Measurements from ENCODE around the gene PPP1R15B. TPM values are rescaled to one million over a fixed set of nuclear protein-coding genes. Genes with fewer than 3 reads are reported as not detected.

The PPP1R15B gene
- total RNA-seq = 206 TPM

GRCh38 chr1:204411451-204412204 lies at the start of gene PPP1R15B:
Gene PPP1R15B, minus strand, starts transcription at chr1:204411817. Its CDS starts 406 bp downstream, at chr1:204411411.
- H3K4me3 ChIP-seq (ENCODE audit: low read length) = peak within 1 kb of the TSS; percentile 100
- H3K4me1 ChIP-seq (ENCODE audit: insufficient read depth, low read length) = peaks cover 39% of the 10 kb centered on the region
- H3K27me3 ChIP-seq (ENCODE audit: insufficient read depth, low read length) = no peaks in the 10 kb centered on the region
- no peaks in the 10 kb centered on the region for H3K9me3 ChIP-seq (ENCODE audit: low read depth, low read length)

GRCh38 chr1:204460346-204460745 lies 48.7 kb upstream of the PPP1R15B start:
- Histone ChIP-seq H3K4me3 (ENCODE audit: low read length) (no peak overlapping the region), H3K4me1 (ENCODE audit: insufficient read depth, low read length) (peaks cover 58% of the 10 kb centered on the region), H3K9me3 (ENCODE audit: low read depth, low read length) (no peaks in the 10 kb centered on the region), H3K27me3 (ENCODE audit: insufficient read depth, low read length) (no peaks in the 10 kb centered on the region)

- Histone ChIP-seq H3K4me1 (ENCODE audit: insufficient read depth, low read length) (peaks cover 51% of the 10 kb centered on the region), H3K4me3 (ENCODE audit: low read length) (no peak overlapping the region), H3K9me3 (ENCODE audit: low read depth, low read length) (no peaks in the 10 kb centered on the region), H3K27me3 (ENCODE audit: insufficient read depth, low read length) (no peaks in the 10 kb centered on the region)
These were observed 48.1 kb upstream of the PPP1R15B start for GRCh38 chr1:204459706-204460105.

GRCh38 chr1:204457666-204458065 lies 46.0 kb upstream of the PPP1R15B start:
- Histone ChIP-seq H3K4me1 (ENCODE audit: insufficient read depth, low read length) (peaks cover 47% of the 10 kb centered on the region), H3K4me3 (ENCODE audit: low read length) (no peak overlapping the region), H3K9me3 (ENCODE audit: low read depth, low read length) (no peaks in the 10 kb centered on the region), H3K27me3 (ENCODE audit: insufficient read depth, low read length) (no peaks in the 10 kb centered on the region)

GRCh38 chr1:204456826-204457442 lies 45.3 kb upstream of the PPP1R15B start:
- Histone ChIP-seq H3K27me3 (ENCODE audit: insufficient read depth, low read length) (no peaks in the 10 kb centered on the region), H3K9me3 (ENCODE audit: low read depth, low read length) (no peaks in the 10 kb centered on the region), H3K4me1 (ENCODE audit: insufficient read depth, low read length) (peaks cover 47% of the 10 kb centered on the region)

GRCh38 chr1:204455831-204456145 lies 44.2 kb upstream of the PPP1R15B start:
- Histone ChIP-seq H3K4me3 (ENCODE audit: low read length) (no peak overlapping the region), H3K9me3 (ENCODE audit: low read depth, low read length) (no peaks in the 10 kb centered on the region), H3K27me3 (ENCODE audit: insufficient read depth, low read length) (no peaks in the 10 kb centered on the region), H3K4me1 (ENCODE audit: insufficient read depth, low read length) (peaks cover 47% of the 10 kb centered on the region)

More at GRCh38 chr1:204456826-204457442, 45.3 kb upstream of the PPP1R15B start:
- H3K4me3 ChIP-seq (ENCODE audit: low read length) = no peak overlapping the region

GRCh38 chr1:204455063-204455830 lies 43.6 kb upstream of the PPP1R15B start:
- H3K4me1 ChIP-seq (ENCODE audit: insufficient read depth, low read length) = peaks cover 47% of the 10 kb centered on the region
- no peaks in the 10 kb centered on the region for H3K27me3 ChIP-seq (ENCODE audit: insufficient read depth, low read length)
- H3K9me3 ChIP-seq (ENCODE audit: low read depth, low read length) = no peaks in the 10 kb centered on the region
- H3K4me3 ChIP-seq (ENCODE audit: low read length) = no peak overlapping the region

- Histone ChIP-seq H3K4me1 (ENCODE audit: insufficient read depth, low read length) (peaks cover 46% of the 10 kb centered on the region), H3K4me3 (ENCODE audit: low read length) (no peak overlapping the region), H3K27me3 (ENCODE audit: insufficient read depth, low read length) (no peaks in the 10 kb centered on the region), H3K9me3 (ENCODE audit: low read depth, low read length) (no peaks in the 10 kb centered on the region)
These were observed 42.9 kb upstream of the PPP1R15B start for GRCh38 chr1:204454476-204454875.

GRCh38 chr1:204453141-204453772 lies 41.6 kb upstream of the PPP1R15B start:
- Histone ChIP-seq H3K4me1 (ENCODE audit: insufficient read depth, low read length) (peaks cover 52% of the 10 kb centered on the region), H3K27me3 (ENCODE audit: insufficient read depth, low read length) (no peaks in the 10 kb centered on the region), H3K9me3 (ENCODE audit: low read depth, low read length) (no peaks in the 10 kb centered on the region), H3K4me3 (ENCODE audit: low read length) (no peak overlapping the region)

GRCh38 chr1:204451352-204452124 lies 39.9 kb upstream of the PPP1R15B start:
- Histone ChIP-seq H3K9me3 (ENCODE audit: low read depth, low read length) (no peaks in the 10 kb centered on the region), H3K4me3 (ENCODE audit: low read length) (no peak overlapping the region), H3K4me1 (ENCODE audit: insufficient read depth, low read length) (peaks cover 62% of the 10 kb centered on the region), H3K27me3 (ENCODE audit: insufficient read depth, low read length) (no peaks in the 10 kb centered on the region)

GRCh38 chr1:204450461-204451257 lies 39.0 kb upstream of the PPP1R15B start:
- Histone ChIP-seq H3K4me3 (ENCODE audit: low read length) (no peak overlapping the region), H3K27me3 (ENCODE audit: insufficient read depth, low read length) (no peaks in the 10 kb centered on the region), H3K4me1 (ENCODE audit: insufficient read depth, low read length) (peaks cover 63% of the 10 kb centered on the region), H3K9me3 (ENCODE audit: low read depth, low read length) (no peaks in the 10 kb centered on the region)

GRCh38 chr1:204449678-204450280 lies 38.2 kb upstream of the PPP1R15B start:
- Histone ChIP-seq H3K4me3 (ENCODE audit: low read length) (no peak overlapping the region), H3K4me1 (ENCODE audit: insufficient read depth, low read length) (peaks cover 63% of the 10 kb centered on the region), H3K9me3 (ENCODE audit: low read depth, low read length) (no peaks in the 10 kb centered on the region), H3K27me3 (ENCODE audit: insufficient read depth, low read length) (no peaks in the 10 kb centered on the region)

GRCh38 chr1:204448991-204449677 lies 37.5 kb upstream of the PPP1R15B start:
- no peaks in the 10 kb centered on the region for H3K9me3 ChIP-seq (ENCODE audit: low read depth, low read length)
- H3K4me3 ChIP-seq (ENCODE audit: low read length) = no peak overlapping the region
- H3K4me1 ChIP-seq (ENCODE audit: insufficient read depth, low read length) = peaks cover 63% of the 10 kb centered on the region
- no peaks in the 10 kb centered on the region for H3K27me3 ChIP-seq (ENCODE audit: insufficient read depth, low read length)

Data from mononuclear cell (primary cell).